HCT116 (cell line): Measurements from ENCODE around the gene SH3BGRL3. TPM values are rescaled to one million over a fixed set of nuclear protein-coding genes. Genes with fewer than 3 reads are reported as not detected.

Experiments
- ATAC-seq: fragments of 200-7000 bp; cut with Tn5 transposase; 2 replicates; pipeline ENCODE4 v1.9.1; 2020; ENCODE audit warnings: mild to moderate bottlenecking, moderate library complexity
- BruUV-seq: library from RNA; stranded (reverse); fragments of 400-500 nt; replicated peaks from 2 replicates; lab custom pipeline; 2021; lab: Mats Ljungman, UMichigan
- CTCF ChIA-PET: fragments of 300-600 bp; sonication (Branson Sonifier 250); formaldehyde crosslinking; loops from one replicate; lab custom pipeline; 2021; ENCODE audit warnings: antibody characterized with exemption; lab: Charles Lee
- POLR2A ChIA-PET: fragments of 300-600, 350-600 bp; sonication (Branson Sonifier 250); formaldehyde crosslinking; loops from one replicate; lab custom pipeline; 2021; ENCODE audit warnings: antibody characterized with exemption; lab: Charles Lee
- RAD21 ChIA-PET, 2 experiments: fragments of 300-600 bp; sonication (Branson Sonifier 250); formaldehyde crosslinking; loops; one replicate each; lab custom pipeline; 2023; ENCODE audit warnings: low total read pairs in 2 of 2; ENCODE audit not compliant: uncharacterized antibody in 2 of 2, unreplicated experiment in 2 of 2, low non-redundant PET in 1 of 2; lab: Charles Lee
- DNase-seq: peaks from one replicate; pipeline ENCODE4 v3.0.0-alpha.2; 2010; ENCODE audit warnings: low read depth, low spot score
- H2AFZ ChIP-seq: fragments of 200-600 bp; shearing (Covaris generic), sonication (generic); 2 replicates; pipeline ENCODE4 v1.6.1; 2017; ENCODE audit warnings: low read depth, mixed run types, mixed read lengths, antibody characterized with exemption, low read length; ENCODE audit not compliant: poor library complexity, severe bottlenecking
- H3K27ac ChIP-seq: 2 replicates; pipeline ENCODE4 v1.5.1; 2012; ENCODE audit warnings: low read depth, low read length
- H3K27me3 ChIP-seq: fragments of 200-600 bp; sonication (generic); 2 replicates; pipeline ENCODE4 v1.6.1; 2016; ENCODE audit warnings: mixed run types, low read length, mixed read lengths; ENCODE audit not compliant: insufficient read depth
- H3K36me3 ChIP-seq, 2 experiments: fragments of 200-500 bp in 1 of 2; fragments of 200-600 bp in 1 of 2; sonication (Bioruptor generic) in 1 of 2; sonication (generic) in 1 of 2; 2 replicates each; pipeline versions ENCODE4 v1.5.1 to v1.6.1; 2014 to 2016; ENCODE audit warnings: low read length in 2 of 2, inconsistent platforms in 1 of 2, mixed read lengths in 1 of 2, mixed run types in 1 of 2; ENCODE audit not compliant: insufficient read depth in 2 of 2, control insufficient read depth in 1 of 2
- H3K4me1 ChIP-seq, 2 experiments: fragments of 200-600 bp in 1 of 2; sonication (generic) in 1 of 2; 2 replicates each; pipeline versions ENCODE4 v1.5.1 to v1.6.1; 2012 to 2017; ENCODE audit warnings: low read length in 2 of 2, inconsistent platforms in 1 of 2, mild to moderate bottlenecking in 1 of 2, mixed read lengths in 1 of 2, mixed run types in 1 of 2, moderate library complexity in 1 of 2; ENCODE audit not compliant: insufficient read depth in 2 of 2, control insufficient read depth in 1 of 2
- H3K4me2 ChIP-seq: fragments of 200-600 bp; sonication (generic); 2 replicates; pipeline ENCODE4 v1.6.1; 2017; ENCODE audit warnings: mixed run types, low read length, mixed read lengths
- H3K4me3 ChIP-seq, 2 experiments: fragments of 200-600 bp in 1 of 2; sonication (generic) in 1 of 2; replicated peaks in 1 of 2; 2 replicates each; pipeline ENCODE4 v1.5.1; 2011 to 2016; ENCODE audit warnings: low read length in 2 of 2, control low read depth in 1 of 2, low read depth in 1 of 2, mild to moderate bottlenecking in 1 of 2, mixed read lengths in 1 of 2, mixed run types in 1 of 2
- H3K79me2 ChIP-seq: fragments of 200-600 bp; sonication (generic); 2 replicates; pipeline ENCODE4 v1.6.1; 2017; ENCODE audit warnings: mild to moderate bottlenecking, mixed run types, low read length, moderate library complexity, mixed read lengths; ENCODE audit not compliant: insufficient read depth
- H3K9ac ChIP-seq: fragments of 200-600 bp; sonication (generic); 2 replicates; pipeline ENCODE4 v1.6.1; 2016; ENCODE audit warnings: low read length, mixed read lengths
- H3K9me2 ChIP-seq: fragments of 200-600 bp; sonication (generic), shearing (Covaris generic); 2 replicates; pipeline ENCODE4 v1.6.1; 2017; ENCODE audit warnings: mixed run types, mild to moderate bottlenecking, moderate library complexity; ENCODE audit not compliant: insufficient read depth
- H3K9me3 ChIP-seq, 2 experiments: fragments of 200-500 bp in 1 of 2; fragments of 200-600 bp in 1 of 2; sonication (Bioruptor generic) in 1 of 2; sonication (generic) in 1 of 2; 2 replicates each; pipeline ENCODE4 v1.6.1; 2014 to 2017; ENCODE audit warnings: low read length in 2 of 2, mixed read lengths in 2 of 2, inconsistent platforms in 1 of 2, low read depth in 1 of 2, mild to moderate bottlenecking in 1 of 2, mixed run types in 1 of 2, moderate library complexity in 1 of 2; ENCODE audit not compliant: control insufficient read depth in 1 of 2, insufficient read depth in 1 of 2
- H4K20me1 ChIP-seq: fragments of 200-600 bp; sonication (generic), shearing (Covaris generic); 2 replicates; pipeline ENCODE4 v1.6.1; 2017; ENCODE audit warnings: mixed run types, mild to moderate bottlenecking, moderate library complexity; ENCODE audit not compliant: insufficient read depth
- CBX3 ChIP-seq: IDR thresholded peaks from 2 replicates; pipeline ENCODE4 v1.6.1; 2012; ENCODE audit warnings: low read depth
- CEBPB ChIP-seq: IDR thresholded peaks from 2 replicates; pipeline ENCODE4 v1.6.1; 2012; ENCODE audit warnings: low read depth
- EGR1 ChIP-seq: IDR thresholded peaks from 2 replicates; pipeline ENCODE4 v1.6.1; 2012; ENCODE audit warnings: low read depth
- ELF1 ChIP-seq: IDR thresholded peaks from 2 replicates; pipeline ENCODE4 v1.6.1; 2012; ENCODE audit warnings: low read depth, borderline replicate concordance
- EZH2 ChIP-seq: fragments of 200-600 bp; sonication (generic); IDR thresholded peaks from 2 replicates; pipeline ENCODE4 v1.6.1; 2017; ENCODE audit warnings: antibody characterized with exemption, mixed run types
- FOSL1 ChIP-seq: IDR thresholded peaks from 2 replicates; pipeline ENCODE4 v1.6.1; 2012; ENCODE audit warnings: low read depth
- JUND ChIP-seq: IDR thresholded peaks from 2 replicates; pipeline ENCODE4 v1.6.1; 2012
- RAD21 ChIP-seq: IDR thresholded peaks from 2 replicates; pipeline ENCODE4 v1.6.1; 2012; ENCODE audit warnings: low read depth, mild to moderate bottlenecking
- SIN3A ChIP-seq: IDR thresholded peaks from 2 replicates; pipeline ENCODE4 v1.6.1; 2012; ENCODE audit warnings: low read depth
- TCF7L2 ChIP-seq: IDR thresholded peaks from 2 replicates; pipeline ENCODE4 v1.7.0; 2011; ENCODE audit warnings: borderline replicate concordance, inconsistent platforms; ENCODE audit not compliant: insufficient read depth, insufficient read length; ENCODE audit errors: extremely low read depth
- intact Hi-C: fragments of 100-400 bp; cut with micrococcal nuclease; formaldehyde crosslinking; loops from 2 replicates; pipeline ENCODE4 v1.10.0; 2022
- total RNA-seq: library from RNA; stranded (reverse); gene quantifications from one replicate; pipeline ENCODE4 v1.2.1, GENCODE V29; 2021; ENCODE audit not compliant: unreplicated experiment
- TF ChIP-seq, protein P1 (sequence below): IDR thresholded peaks from 2 replicates; pipeline ENCODE4 v1.6.1; 2012; ENCODE audit warnings: low read depth
- TF ChIP-seq, protein P2 (sequence below), 3 experiments: fragments of 200-600 bp in 1 of 3; sonication (generic) in 1 of 3; IDR thresholded peaks in 2 of 3; conservative IDR thresholded peaks in 1 of 3; 2 replicates each; pipeline ENCODE4 v1.5.1; 2012 to 2017; ENCODE audit warnings: low read depth in 2 of 3, low read length in 2 of 3, antibody characterized with exemption in 1 of 3, borderline replicate concordance in 1 of 3, control low read depth in 1 of 3, mild to moderate bottlenecking in 1 of 3, mixed read lengths in 1 of 3, mixed run types in 1 of 3, moderate library complexity in 1 of 3; ENCODE audit not compliant: insufficient read depth in 1 of 3
- TF ChIP-seq, protein P3 (sequence below): IDR thresholded peaks from 2 replicates; pipeline ENCODE4 v1.6.1; 2012
- TF ChIP-seq, protein P4 (sequence below): IDR thresholded peaks from 2 replicates; pipeline ENCODE4 v1.6.1; 2011; ENCODE audit warnings: mild to moderate bottlenecking, low read length, moderate library complexity; ENCODE audit not compliant: insufficient replicate concordance; ENCODE audit errors: extremely low read depth
- TF ChIP-seq, protein P5 (sequence below): IDR thresholded peaks from 2 replicates; pipeline ENCODE4 v1.6.1; 2012

The SH3BGRL3 gene
- total RNA-seq, 1 experiment from 2014 or later = 112 TPM

DNA sequence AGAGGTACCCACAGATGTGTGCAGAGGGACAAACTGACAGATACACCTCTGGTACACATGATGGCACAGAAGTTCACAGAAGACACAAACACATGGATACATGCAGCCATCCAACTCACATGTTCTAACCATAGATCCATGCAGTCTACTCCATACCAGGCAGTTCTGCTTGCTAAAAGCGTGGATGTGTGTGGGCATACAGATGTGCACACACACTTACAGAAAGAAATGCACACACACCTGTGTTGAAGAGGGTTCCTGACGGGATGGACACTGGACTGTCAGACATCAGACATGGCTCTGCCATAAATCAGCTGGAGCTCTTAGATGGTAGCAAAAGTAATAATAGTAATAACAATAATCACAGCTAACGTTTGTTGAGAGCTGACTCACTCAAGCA lies 44.7 kb downstream of the SH3BGRL3 start:
- ATAC-seq (no peak), DNase-seq (no peak)
- TF ChIP-seq EGR1 = no peak
- TF ChIP-seq, protein P1, sequence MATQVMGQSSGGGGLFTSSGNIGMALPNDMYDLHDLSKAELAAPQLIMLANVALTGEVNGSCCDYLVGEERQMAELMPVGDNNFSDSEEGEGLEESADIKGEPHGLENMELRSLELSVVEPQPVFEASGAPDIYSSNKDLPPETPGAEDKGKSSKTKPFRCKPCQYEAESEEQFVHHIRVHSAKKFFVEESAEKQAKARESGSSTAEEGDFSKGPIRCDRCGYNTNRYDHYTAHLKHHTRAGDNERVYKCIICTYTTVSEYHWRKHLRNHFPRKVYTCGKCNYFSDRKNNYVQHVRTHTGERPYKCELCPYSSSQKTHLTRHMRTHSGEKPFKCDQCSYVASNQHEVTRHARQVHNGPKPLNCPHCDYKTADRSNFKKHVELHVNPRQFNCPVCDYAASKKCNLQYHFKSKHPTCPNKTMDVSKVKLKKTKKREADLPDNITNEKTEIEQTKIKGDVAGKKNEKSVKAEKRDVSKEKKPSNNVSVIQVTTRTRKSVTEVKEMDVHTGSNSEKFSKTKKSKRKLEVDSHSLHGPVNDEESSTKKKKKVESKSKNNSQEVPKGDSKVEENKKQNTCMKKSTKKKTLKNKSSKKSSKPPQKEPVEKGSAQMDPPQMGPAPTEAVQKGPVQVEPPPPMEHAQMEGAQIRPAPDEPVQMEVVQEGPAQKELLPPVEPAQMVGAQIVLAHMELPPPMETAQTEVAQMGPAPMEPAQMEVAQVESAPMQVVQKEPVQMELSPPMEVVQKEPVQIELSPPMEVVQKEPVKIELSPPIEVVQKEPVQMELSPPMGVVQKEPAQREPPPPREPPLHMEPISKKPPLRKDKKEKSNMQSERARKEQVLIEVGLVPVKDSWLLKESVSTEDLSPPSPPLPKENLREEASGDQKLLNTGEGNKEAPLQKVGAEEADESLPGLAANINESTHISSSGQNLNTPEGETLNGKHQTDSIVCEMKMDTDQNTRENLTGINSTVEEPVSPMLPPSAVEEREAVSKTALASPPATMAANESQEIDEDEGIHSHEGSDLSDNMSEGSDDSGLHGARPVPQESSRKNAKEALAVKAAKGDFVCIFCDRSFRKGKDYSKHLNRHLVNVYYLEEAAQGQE = no peak
- no peak for TF ChIP-seq JUND
- TF ChIP-seq ELF1 = no peak
- TF ChIP-seq RAD21 = no peak
- TF ChIP-seq TCF7L2 = no peak
- TF ChIP-seq, protein P2, sequence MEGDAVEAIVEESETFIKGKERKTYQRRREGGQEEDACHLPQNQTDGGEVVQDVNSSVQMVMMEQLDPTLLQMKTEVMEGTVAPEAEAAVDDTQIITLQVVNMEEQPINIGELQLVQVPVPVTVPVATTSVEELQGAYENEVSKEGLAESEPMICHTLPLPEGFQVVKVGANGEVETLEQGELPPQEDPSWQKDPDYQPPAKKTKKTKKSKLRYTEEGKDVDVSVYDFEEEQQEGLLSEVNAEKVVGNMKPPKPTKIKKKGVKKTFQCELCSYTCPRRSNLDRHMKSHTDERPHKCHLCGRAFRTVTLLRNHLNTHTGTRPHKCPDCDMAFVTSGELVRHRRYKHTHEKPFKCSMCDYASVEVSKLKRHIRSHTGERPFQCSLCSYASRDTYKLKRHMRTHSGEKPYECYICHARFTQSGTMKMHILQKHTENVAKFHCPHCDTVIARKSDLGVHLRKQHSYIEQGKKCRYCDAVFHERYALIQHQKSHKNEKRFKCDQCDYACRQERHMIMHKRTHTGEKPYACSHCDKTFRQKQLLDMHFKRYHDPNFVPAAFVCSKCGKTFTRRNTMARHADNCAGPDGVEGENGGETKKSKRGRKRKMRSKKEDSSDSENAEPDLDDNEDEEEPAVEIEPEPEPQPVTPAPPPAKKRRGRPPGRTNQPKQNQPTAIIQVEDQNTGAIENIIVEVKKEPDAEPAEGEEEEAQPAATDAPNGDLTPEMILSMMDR (IDR thresholded peaks at IDR 0.05 in 2 of 3, conservative IDR thresholded peaks at IDR 0.05 in 1 of 3; ENCODE audit: borderline replicate concordance in 1 of 3, insufficient read depth in 1 of 3, low read depth in 2 of 3, low read length in 2 of 3) = no peak
- no peak for TF ChIP-seq CEBPB
- no peak for TF ChIP-seq SIN3A
- TF ChIP-seq FOSL1 = no peak
- no peak for TF ChIP-seq EZH2
- TF ChIP-seq, protein P3, sequence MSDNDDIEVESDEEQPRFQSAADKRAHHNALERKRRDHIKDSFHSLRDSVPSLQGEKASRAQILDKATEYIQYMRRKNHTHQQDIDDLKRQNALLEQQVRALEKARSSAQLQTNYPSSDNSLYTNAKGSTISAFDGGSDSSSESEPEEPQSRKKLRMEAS = no peak
- TF ChIP-seq, protein P4, sequence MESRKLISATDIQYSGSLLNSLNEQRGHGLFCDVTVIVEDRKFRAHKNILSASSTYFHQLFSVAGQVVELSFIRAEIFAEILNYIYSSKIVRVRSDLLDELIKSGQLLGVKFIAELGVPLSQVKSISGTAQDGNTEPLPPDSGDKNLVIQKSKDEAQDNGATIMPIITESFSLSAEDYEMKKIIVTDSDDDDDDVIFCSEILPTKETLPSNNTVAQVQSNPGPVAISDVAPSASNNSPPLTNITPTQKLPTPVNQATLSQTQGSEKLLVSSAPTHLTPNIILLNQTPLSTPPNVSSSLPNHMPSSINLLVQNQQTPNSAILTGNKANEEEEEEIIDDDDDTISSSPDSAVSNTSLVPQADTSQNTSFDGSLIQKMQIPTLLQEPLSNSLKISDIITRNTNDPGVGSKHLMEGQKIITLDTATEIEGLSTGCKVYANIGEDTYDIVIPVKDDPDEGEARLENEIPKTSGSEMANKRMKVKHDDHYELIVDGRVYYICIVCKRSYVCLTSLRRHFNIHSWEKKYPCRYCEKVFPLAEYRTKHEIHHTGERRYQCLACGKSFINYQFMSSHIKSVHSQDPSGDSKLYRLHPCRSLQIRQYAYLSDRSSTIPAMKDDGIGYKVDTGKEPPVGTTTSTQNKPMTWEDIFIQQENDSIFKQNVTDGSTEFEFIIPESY = no peak
- no peak for TF ChIP-seq CBX3
- TF ChIP-seq, protein P5, sequence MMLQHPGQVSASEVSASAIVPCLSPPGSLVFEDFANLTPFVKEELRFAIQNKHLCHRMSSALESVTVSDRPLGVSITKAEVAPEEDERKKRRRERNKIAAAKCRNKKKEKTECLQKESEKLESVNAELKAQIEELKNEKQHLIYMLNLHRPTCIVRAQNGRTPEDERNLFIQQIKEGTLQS = no peak
- ChIA-PET RAD21 (no interaction called here), CTCF (no interaction called here), POLR2A (no interaction called here)
- no TSS peak for BruUV-seq
- no peaks in the 10 kb centered on the region for H3K27me3 ChIP-seq
- H3K9ac ChIP-seq = no peak overlapping the region
- intact Hi-C loops = loop anchor here (5.0 kb wide), 1 partner anchor 157 kb away; the partner anchor contains the start of genes C1orf232 and ZNF593
- H2AFZ ChIP-seq = no peak overlapping the region
- H3K79me2 ChIP-seq = no peaks in the 10 kb centered on the region
- no peaks in the 10 kb centered on the region for H4K20me1 ChIP-seq
- H3K27ac ChIP-seq = no peak overlapping the region
- no peak overlapping the region for H3K4me2 ChIP-seq
- no peaks in the 10 kb centered on the region for H3K9me2 ChIP-seq
- peaks cover 0 to 10% of the 10 kb centered on the region in 2 experiments; a peak in 2 of 4 replicates for H3K36me3 ChIP-seq
- peaks cover 3 to 5% of the 10 kb centered on the region in 2 experiments; a peak in 3 of 4 replicates for H3K4me1 ChIP-seq
- H3K9me3 ChIP-seq = no peaks in the 10 kb centered on the region
- no peak overlapping the region for H3K4me3 ChIP-seq
